Measurements from ENCODE around the gene RPS27.
"Not testable (repeated sequence)": the region's sequence is repeated elsewhere in the genome, so short reads cannot be mapped to it uniquely, and the experiment has no call there.

RPS27 gene

GRCh38 chr1:153962088-153963029 lies 28.2 kb upstream of the RPS27 start:
- peak; percentile 41 for DNase-seq

GRCh38 chr1:153963030-153963849 lies 27.3 kb upstream of the RPS27 start, which contains the start of gene SLC39A1:
Gene SLC39A1 (minus strand): TSS chr1:153963537. CDS start chr1:153962715, 822 bp downstream.
- peak; percentile 92 for DNase-seq

GRCh38 chr1:153963850-153964331 lies 26.7 kb upstream of the RPS27 start:
- no peak for DNase-seq

- DNase-seq: peak; percentile 91
Measured at GRCh38 chr1:153967107-153967999, 23.2 kb upstream of the RPS27 start, which contains the start of gene CREB3L4. Gene CREB3L4 (plus strand): TSS chr1:153967902. CDS start chr1:153968526, 624 bp downstream.

- no peak for DNase-seq
Measured at GRCh38 chr1:153968000-153968363, 22.6 kb upstream of the RPS27 start.

- no peak for DNase-seq
Measured at GRCh38 chr1:153968408-153968807, 22.2 kb upstream of the RPS27 start.

GRCh38 chr1:153968972-153969371 lies 21.6 kb upstream of the RPS27 start:
- DNase-seq: no peak

- DNase-seq: no peak
Measured at GRCh38 chr1:153970346-153970745, 20.2 kb upstream of the RPS27 start.

GRCh38 chr1:153973071-153973470 lies 17.5 kb upstream of the RPS27 start:
- DNase-seq: no peak

GRCh38 chr1:153973525-153973924 lies 17.0 kb upstream of the RPS27 start:
- no peak for DNase-seq

GRCh38 chr1:153976819-153977249 lies 13.7 kb upstream of the RPS27 start:
- DNase-seq: no peak

- DNase-seq: peak; percentile 81
Measured at GRCh38 chr1:153977250-153978240, 13.0 kb upstream of the RPS27 start, which contains the start of gene JTB. Gene JTB (minus strand): TSS chr1:153977674. CDS start chr1:153977252, 422 bp downstream.

GRCh38 chr1:153978274-153978909 lies 12.2 kb upstream of the RPS27 start:
- no peak for DNase-seq

- DNase-seq: not testable (repeated sequence)
Measured at GRCh38 chr1:153979091-153979490, 11.5 kb upstream of the RPS27 start.

GRCh38 chr1:153981735-153982134 lies 8.8 kb upstream of the RPS27 start:
- not testable (repeated sequence) for DNase-seq

GRCh38 chr1:153984123-153984894 lies 6.3 kb upstream of the RPS27 start:
- no peak for DNase-seq

GRCh38 chr1:153985341-153985912 lies 5.1 kb upstream of the RPS27 start:
- DNase-seq: peak; percentile 42

- no peak for DNase-seq
Measured at GRCh38 chr1:153985941-153986761, 4.4 kb upstream of the RPS27 start, which contains the start of gene RAB13. Gene RAB13 (minus strand): TSS chr1:153986339. CDS start chr1:153986236, 103 bp downstream.

All from CD4-positive, alpha-beta T cell treated with Interleukin-15 for 1 hour (primary cell).